Head of caudate nucleus (tissue), 42 donors: ENCODE measurements around the gene MICALL2.
A peak's percentile ranks its signal among the peaks of the same experiment; 100 is the strongest.

Experiments used
- DNase-seq, 42 donors: peaks; one replicate each; pipeline versions ENCODE4 v3.0.0 to v3.0.0-alpha.2; 2020 to 2021; ENCODE audit warnings: mixed read lengths in 7 of 42
- intact Hi-C: fragments of 100-400 bp; cut with DNase I; formaldehyde crosslinking; loops from one replicate; pipeline ENCODE4 v1.15.0; 2022

MICALL2 gene

DNA sequence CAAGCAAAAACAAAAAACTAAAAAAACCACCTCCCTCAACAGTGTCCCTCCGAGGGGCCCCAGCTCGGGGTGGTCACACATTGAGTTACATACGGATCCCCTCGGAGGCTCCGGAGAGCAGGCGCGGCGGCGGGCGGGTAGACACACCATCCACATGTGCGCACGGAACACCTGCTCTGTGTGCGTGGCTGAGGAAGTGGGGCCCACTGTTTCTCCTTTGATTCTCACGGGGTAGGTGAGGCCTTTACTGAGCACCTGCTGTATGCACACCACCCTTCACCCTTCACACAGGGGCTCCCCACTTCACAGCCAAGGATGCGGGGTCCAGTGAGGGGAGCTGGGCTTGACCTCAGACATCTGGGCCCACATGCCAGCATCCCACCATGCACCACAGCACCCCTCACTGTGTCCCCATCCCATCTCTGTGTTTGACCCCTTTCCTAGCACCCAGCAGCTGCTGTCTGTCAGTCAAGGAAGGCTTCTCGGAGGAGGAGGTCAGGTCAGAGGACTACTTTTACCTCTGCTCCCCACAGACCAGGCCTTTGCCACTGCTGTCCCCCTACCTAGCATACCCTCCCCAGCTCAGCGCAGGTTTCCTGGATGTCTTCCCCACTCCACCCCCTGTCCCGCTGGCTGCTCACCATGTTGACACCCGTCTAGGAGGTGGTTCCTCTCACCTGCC, 71.1 kb downstream of the MICALL2 start:
- intact Hi-C loops, result no loop called here
- no peak for DNase-seq

DNA sequence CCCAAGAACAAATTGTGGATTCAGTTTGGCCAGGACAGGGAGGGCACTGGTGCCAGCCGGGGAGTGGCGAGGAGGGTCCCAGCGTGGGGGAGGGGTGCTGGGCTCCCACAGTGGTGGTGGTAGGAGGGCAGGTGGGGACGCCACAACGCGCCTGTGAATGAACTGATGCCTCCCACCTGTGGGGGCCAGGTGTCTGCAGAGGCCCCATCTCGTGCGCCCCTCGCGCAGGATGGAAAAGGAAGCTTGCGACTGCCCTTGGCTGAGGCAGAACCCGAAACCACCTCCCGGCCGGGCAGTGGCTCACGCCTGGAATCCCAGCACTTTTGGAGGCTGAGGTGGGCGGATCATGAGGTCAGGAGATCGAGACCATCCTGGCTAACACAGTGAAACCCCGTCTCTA, 72.0 kb downstream of the MICALL2 start:
- intact Hi-C loops, result no loop called here
- DNase-seq, result no peak

DNA sequence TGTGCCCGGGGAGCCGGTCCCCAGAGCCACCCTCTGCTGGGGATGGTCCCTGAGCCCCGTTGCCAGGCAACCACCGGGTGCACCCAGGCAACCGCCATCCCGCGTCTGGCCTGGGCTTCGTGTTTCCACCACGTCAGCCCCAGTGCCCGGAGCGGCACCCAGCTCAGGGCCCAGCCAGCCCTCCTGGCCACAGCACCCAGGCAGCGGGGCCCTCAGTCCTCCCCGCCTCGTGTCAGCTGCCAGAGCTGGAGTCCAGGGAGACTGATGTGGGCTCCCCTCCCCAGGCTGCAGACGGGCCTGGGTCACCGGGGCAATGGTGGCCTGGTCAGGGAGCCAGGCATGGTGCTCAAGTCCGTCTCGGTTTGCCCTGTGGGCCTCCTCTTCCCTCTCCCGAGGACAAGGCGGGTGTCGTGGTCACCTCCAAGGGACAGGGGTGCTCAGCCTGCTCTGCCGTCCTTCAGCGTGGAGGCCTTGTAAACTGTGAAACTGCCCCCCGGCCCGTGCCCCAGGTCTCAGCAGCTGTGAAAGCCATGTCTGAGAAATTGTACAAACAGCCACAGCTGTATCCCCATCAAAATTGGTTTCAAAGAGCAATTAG, 72.5 kb downstream of the MICALL2 start:
- intact Hi-C loops, result no loop called here
- peak in 3 of 42 donors; percentile 10 to 41 (median 15) for DNase-seq

DNA sequence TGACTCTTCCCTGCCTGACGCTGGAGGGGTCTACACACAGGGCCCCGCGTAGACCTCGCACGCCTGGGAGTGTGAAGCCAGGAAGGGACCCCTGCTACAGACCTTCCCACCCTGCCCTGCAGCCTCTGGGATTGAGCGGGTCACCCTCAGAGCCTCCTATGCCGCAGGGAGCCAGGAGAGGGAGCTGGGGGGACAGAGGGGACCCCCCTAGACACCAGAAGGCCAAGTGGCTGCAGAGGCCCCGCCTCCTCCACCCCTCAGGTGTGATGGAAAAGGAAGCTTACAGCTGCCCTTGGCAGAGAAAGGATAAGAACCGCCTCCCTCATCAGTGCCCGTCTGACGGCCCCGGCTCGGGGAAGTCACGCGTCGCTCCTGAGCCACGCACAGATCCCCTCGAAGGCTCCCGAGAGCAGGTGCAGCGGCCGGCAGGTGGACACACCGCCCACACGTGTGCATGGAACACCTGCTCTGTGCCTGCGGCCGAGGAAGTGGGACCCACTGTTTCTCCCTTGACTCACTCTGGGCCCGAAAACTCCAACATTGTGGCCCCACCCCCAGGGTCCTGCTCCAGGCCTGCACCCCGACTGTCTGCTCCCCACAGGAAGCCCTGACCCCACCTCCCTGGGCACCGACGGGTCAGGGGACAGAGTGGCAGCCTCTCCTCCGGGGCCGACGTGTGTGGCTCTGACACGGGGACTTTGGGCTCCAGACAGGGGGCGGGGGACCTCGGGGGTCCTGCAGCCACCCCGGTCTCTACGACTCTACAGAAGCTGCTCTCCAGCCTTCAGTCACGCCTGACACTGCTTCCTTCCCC, 73.3 kb downstream of the MICALL2 start:
- DNase-seq, result no peak
- intact Hi-C loops, result no loop called here

DNA sequence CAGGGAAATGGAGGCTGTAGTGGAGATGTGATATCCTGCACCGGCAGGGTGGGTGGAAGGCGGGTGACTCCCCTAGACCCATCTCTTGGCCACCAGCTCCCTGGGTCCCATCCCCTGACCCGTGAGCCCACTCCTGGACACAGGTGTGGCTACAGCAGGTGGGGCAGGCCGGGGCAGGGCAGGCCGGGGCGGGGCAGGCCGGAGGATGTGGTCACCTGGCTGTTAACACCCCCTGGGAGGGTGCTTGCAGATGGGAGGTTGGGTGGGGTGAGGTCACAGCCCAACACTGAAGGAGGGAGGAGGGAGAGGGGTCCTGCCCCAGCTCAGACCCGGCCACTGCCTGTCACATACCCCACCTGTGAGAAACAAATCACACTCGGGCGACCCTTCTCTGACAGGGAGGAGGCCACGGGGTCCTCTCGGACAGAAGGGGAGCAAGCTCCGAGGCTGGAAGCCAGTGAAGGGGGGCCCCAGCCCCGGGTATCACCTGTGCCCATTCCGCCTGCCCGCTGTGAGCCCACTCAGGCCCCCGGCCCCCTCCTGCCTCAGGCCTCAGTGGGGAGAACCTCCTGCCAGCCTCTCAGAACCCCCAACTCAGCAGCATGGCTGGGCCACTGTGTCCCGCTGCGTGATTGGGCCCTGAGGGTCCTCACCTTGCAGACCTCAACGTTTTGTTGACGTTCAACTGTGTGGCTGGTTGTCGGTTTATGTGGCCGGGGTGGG, 74.0 kb downstream of the MICALL2 start:
- no peak for DNase-seq
- intact Hi-C loops, result no loop called here
